Ovary (tissue), 3 donors: ENCODE results near the gene GLT8D1.

ENCODE experiments used
- EP300 ChIP-seq: sonication (generic); formaldehyde crosslinking; IDR thresholded peaks from one replicate; pipeline ENCODE4 v1.6.1; 2017; ENCODE audit warnings: antibody characterized with exemption
- POLR2A ChIP-seq: fragments of 450-650 bp; IDR thresholded peaks from one replicate; pipeline ENCODE4 v1.6.1; 2017; ENCODE audit warnings: antibody characterized with exemption, mild to moderate bottlenecking, moderate library complexity
- TF ChIP-seq, protein P1 (sequence below), 3 donors: fragments of 450-650 bp in 2 of 3; fragments of 200-600 bp in 1 of 3; IDR thresholded peaks; one replicate each; pipeline versions ENCODE4 v1.5.1 to v1.8.0; 2016 to 2022; ENCODE audit warnings: antibody characterized with exemption in 3 of 3, mild to moderate bottlenecking in 1 of 3
- donor health status: DM: no; HTN: no; CAD: no.

DNA sequence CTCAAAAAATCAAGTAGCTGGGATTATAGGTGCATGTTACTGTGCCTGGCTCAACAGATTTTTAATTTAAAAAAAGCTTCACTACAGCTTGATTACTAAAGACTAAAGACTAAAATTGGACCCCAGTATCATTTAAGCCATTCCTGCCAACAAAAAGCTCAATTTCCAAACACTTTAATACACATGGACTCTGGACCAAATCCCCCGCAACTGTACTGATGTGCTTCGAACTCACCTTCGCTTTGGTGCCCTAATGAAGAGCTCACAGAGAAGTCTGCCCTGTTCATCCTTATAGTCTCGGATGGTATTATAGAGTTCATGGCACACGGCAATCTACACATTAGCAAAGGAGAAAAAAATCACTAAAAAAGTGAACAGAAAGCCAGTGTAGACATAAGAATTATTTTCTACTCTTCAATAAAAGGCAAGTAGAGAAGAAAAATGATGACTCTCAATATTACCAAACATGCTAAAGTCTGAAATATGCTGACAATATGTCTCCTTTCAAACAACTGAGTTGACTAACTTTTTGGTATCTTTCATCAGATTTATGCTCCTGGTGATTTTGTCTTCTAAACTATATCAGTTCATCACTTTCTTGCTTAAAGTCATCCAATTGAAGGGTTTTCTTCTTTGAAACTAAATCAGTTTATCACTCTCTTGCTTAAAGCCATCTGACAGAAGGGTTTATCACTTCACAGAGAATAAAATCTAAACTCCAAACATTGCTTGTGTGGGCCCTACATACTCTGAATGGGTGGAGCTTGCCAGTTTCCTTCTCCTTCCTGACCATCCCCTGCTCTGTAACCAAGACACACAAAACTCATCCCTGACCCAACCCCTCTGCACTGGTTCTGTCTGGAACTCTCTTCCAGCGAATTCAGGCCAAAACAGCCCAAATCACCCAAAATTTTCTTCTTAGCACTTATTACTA is 27.1 kb downstream of the GLT8D1 start:
- TF ChIP-seq POLR2A (no peak), EP300 (no peak)
- TF ChIP-seq, protein P1, sequence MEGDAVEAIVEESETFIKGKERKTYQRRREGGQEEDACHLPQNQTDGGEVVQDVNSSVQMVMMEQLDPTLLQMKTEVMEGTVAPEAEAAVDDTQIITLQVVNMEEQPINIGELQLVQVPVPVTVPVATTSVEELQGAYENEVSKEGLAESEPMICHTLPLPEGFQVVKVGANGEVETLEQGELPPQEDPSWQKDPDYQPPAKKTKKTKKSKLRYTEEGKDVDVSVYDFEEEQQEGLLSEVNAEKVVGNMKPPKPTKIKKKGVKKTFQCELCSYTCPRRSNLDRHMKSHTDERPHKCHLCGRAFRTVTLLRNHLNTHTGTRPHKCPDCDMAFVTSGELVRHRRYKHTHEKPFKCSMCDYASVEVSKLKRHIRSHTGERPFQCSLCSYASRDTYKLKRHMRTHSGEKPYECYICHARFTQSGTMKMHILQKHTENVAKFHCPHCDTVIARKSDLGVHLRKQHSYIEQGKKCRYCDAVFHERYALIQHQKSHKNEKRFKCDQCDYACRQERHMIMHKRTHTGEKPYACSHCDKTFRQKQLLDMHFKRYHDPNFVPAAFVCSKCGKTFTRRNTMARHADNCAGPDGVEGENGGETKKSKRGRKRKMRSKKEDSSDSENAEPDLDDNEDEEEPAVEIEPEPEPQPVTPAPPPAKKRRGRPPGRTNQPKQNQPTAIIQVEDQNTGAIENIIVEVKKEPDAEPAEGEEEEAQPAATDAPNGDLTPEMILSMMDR (IDR thresholded peaks at IDR 0.05): no peak
